ENCODE measurements around the gene DDX10.

GRCh38 chr11:108863528-108863927 is 198.7 kb downstream of the DDX10 start:
- TF ChIP-seq POLR2A (IDR thresholded peaks at IDR 0.05; ENCODE audit: low read length) (no peak), GATA1 (IDR thresholded peaks at IDR 0.05; ENCODE audit: low read depth, low read length) (no peak)

All from erythroblast (primary cell).